ENCODE data around the gene TTC7B.

The TTC7B gene

GRCh38 chr14:90783344-90783743, 32.9 kb downstream of the TTC7B start:
- TF ChIP-seq, protein P1, sequence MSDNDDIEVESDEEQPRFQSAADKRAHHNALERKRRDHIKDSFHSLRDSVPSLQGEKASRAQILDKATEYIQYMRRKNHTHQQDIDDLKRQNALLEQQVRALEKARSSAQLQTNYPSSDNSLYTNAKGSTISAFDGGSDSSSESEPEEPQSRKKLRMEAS (IDR thresholded peaks at IDR 0.05), result no peak
- TF ChIP-seq NFIC (IDR thresholded peaks at IDR 0.05), result no peak
- TF ChIP-seq YY1 (IDR thresholded peaks at IDR 0.05; ENCODE audit: low read depth), result no peak
- no peak for TF ChIP-seq RAD21 (IDR thresholded peaks at IDR 0.05; ENCODE audit: low read depth)
- TF ChIP-seq CREB1 (IDR thresholded peaks at IDR 0.05; ENCODE audit: low read depth), result no peak
- no peak for TF ChIP-seq USF1 (IDR thresholded peaks at IDR 0.05)
- no peak for TF ChIP-seq EGR1 (IDR thresholded peaks at IDR 0.05)
- no peak for TF ChIP-seq FOXM1 (IDR thresholded peaks at IDR 0.05; ENCODE audit: borderline replicate concordance, low read depth)
- no peak for TF ChIP-seq REST (IDR thresholded peaks at IDR 0.05; ENCODE audit: low read depth)
- no peak for TF ChIP-seq TAF1 (IDR thresholded peaks at IDR 0.05; ENCODE audit: low read depth)
- TF ChIP-seq TCF12 (IDR thresholded peaks at IDR 0.05; ENCODE audit: low read depth), result no peak
- no peak for TF ChIP-seq TEAD4 (IDR thresholded peaks at IDR 0.05)
- no peak for TF ChIP-seq EP300 (IDR thresholded peaks at IDR 0.05; ENCODE audit: borderline replicate concordance)
- TF ChIP-seq ZBTB7A (IDR thresholded peaks at IDR 0.05; ENCODE audit: low read depth), result no peak
- TF ChIP-seq CEBPB (IDR thresholded peaks at IDR 0.05), result no peak

GRCh38 chr14:90782892-90783291, 33.3 kb downstream of the TTC7B start:
- no peak for TF ChIP-seq EGR1 (IDR thresholded peaks at IDR 0.05)
- TF ChIP-seq TAF1 (IDR thresholded peaks at IDR 0.05; ENCODE audit: low read depth), result no peak

DNA sequence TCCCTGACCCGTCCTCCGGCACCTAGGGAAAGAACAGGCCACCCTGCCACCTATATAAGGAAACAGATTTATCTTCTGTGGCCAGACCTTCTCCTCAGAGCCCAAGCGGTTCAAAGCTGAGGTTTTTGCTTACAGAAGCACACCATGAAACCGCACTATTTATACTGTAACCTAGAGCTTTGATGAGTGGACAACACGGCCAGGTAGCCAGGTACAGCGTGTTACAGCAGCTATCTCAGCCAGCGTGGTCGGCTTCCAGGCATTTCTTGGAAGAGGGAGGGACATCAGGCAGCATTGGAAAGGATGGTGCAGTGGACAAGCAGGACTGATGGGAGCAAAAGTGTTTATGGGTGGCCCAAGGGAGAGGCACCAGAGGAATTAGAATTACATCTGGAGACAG, 34.4 kb downstream of the TTC7B start:
- TF ChIP-seq CREB1 (IDR thresholded peaks at IDR 0.05; ENCODE audit: low read depth) (no peak), USF1 (IDR thresholded peaks at IDR 0.05) (no peak)
- TF ChIP-seq, protein P1 (IDR thresholded peaks at IDR 0.05), result no peak

DNA sequence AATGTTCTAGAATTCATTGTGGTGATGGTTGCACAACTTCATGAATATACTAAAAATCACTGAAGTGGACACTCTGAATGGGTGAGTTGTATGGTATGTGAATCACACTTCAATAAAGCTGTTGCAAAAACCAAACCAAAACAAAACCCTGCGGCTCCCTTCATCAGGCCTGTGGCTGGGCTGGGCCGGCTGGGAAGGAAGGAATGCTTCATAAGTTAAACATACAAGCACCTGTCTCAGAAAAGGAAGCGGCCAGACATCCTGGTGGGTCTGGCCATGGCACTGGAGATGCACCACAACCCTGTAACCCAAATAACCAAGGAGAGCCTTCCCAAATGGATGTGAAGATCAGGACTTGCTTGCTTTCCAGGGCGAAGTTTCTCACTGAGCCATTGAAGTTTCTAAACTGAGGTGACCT, 34.9 kb downstream of the TTC7B start:
- TF ChIP-seq TEAD4 (IDR thresholded peaks at IDR 0.05), result no peak
- TF ChIP-seq FOXM1 (IDR thresholded peaks at IDR 0.05; ENCODE audit: borderline replicate concordance, low read depth), result no peak
- no peak for TF ChIP-seq TCF12 (IDR thresholded peaks at IDR 0.05; ENCODE audit: low read depth)
- TF ChIP-seq ZBTB7A (IDR thresholded peaks at IDR 0.05; ENCODE audit: low read depth), result no peak
- no peak for TF ChIP-seq YY1 (IDR thresholded peaks at IDR 0.05; ENCODE audit: low read depth)
- TF ChIP-seq TAF1 (IDR thresholded peaks at IDR 0.05; ENCODE audit: low read depth), result no peak

DNA sequence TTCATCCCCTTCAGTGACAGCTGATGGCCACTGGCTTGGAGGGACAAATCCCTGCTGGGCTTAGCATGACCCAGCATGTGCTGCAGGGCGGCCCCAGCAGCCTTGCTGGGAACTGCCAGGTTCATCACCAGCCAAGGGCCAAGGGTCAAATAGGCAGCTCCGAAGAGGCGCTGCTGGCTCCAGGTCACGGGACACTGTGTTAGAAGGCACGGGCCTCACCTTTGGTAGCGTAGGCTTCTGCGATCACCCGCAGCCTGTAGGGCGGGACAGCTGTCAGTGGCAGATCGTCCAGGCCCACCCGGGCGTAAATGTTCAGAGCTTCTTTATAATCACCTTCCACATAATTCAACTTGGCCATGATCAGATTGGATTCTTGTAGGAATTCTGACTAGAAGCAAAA, 35.7 kb downstream of the TTC7B start:
- TF ChIP-seq EP300 (IDR thresholded peaks at IDR 0.05; ENCODE audit: borderline replicate concordance), result no peak
- no peak for TF ChIP-seq TCF12 (IDR thresholded peaks at IDR 0.05; ENCODE audit: low read depth)
- TF ChIP-seq TEAD4 (IDR thresholded peaks at IDR 0.05), result no peak
- TF ChIP-seq FOXM1 (IDR thresholded peaks at IDR 0.05; ENCODE audit: borderline replicate concordance, low read depth), result no peak
- TF ChIP-seq ZBTB7A (IDR thresholded peaks at IDR 0.05; ENCODE audit: low read depth), result no peak
- no peak for TF ChIP-seq TAF1 (IDR thresholded peaks at IDR 0.05; ENCODE audit: low read depth)
- TF ChIP-seq EGR1 (IDR thresholded peaks at IDR 0.05), result no peak
- TF ChIP-seq USF1 (IDR thresholded peaks at IDR 0.05), result no peak
- TF ChIP-seq YY1 (IDR thresholded peaks at IDR 0.05; ENCODE audit: low read depth), result no peak

DNA sequence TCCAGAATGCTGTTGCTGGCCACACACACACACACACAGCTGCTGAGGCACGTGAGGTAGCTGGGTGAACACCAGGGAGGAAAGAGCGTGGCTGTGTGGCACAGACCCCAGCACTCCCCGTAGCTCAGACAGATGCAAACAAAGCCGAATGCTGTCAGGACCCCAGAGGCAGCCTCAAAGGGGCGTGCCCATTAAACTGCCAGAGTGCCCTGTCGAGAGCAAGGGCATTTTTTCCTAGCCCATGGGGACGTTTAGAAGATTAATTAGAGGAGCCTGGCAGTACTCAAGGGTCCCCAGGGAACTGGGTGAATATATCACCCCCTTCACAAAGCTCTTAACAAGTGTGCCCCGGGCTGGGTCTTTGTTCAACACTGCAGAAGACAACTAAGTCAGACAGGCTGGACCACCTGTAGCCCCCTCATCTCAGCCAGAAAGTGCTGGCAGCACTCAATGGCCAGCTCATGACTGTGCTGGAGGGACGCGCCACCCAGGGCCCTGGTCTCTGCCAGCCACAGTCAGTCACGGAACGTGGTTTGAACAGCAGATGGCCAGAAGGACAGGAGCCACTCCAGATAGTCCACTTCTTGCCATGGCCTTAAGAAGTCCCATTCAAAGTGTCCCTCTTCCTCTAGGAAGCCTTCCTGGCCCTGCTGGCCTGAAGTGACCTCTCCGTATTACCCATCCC, 37.5 kb downstream of the TTC7B start:
- TF ChIP-seq EGR1 (IDR thresholded peaks at IDR 0.05) (no peak), RAD21 (IDR thresholded peaks at IDR 0.05; ENCODE audit: low read depth) (no peak), TEAD4 (IDR thresholded peaks at IDR 0.05) (no peak), EP300 (IDR thresholded peaks at IDR 0.05; ENCODE audit: borderline replicate concordance) (no peak), YY1 (IDR thresholded peaks at IDR 0.05; ENCODE audit: low read depth) (no peak), USF1 (IDR thresholded peaks at IDR 0.05) (no peak), CEBPB (IDR thresholded peaks at IDR 0.05) (no peak), ZBTB7A (IDR thresholded peaks at IDR 0.05; ENCODE audit: low read depth) (no peak), TAF1 (IDR thresholded peaks at IDR 0.05; ENCODE audit: low read depth) (no peak), CREB1 (IDR thresholded peaks at IDR 0.05; ENCODE audit: low read depth) (no peak), FOXM1 (IDR thresholded peaks at IDR 0.05; ENCODE audit: borderline replicate concordance, low read depth) (no peak), REST (IDR thresholded peaks at IDR 0.05; ENCODE audit: low read depth) (no peak), TCF12 (IDR thresholded peaks at IDR 0.05; ENCODE audit: low read depth) (no peak), NFIC (IDR thresholded peaks at IDR 0.05) (no peak)
